IMR-90 (cell line): ENCODE data around the gene NBPF3. TPM values are rescaled to one million over a fixed set of nuclear protein-coding genes. Genes with fewer than 3 reads are reported as not detected.

Source experiments
- RCOR1 ChIP-seq: IDR thresholded peaks from 2 replicates; pipeline ENCODE4 v1.6.1; 2012; ENCODE audit warnings: mild to moderate bottlenecking, low read length, improper control_type of control experiment; ENCODE audit not compliant: insufficient replicate concordance
- SMC3 ChIP-seq: fragments of 150-350 bp; IDR thresholded peaks from 2 replicates; pipeline ENCODE4 v1.6.1; 2016; ENCODE audit warnings: low read depth, mild to moderate bottlenecking, antibody characterized with exemption, low read length, moderate library complexity
- polyA plus RNA-seq, 3 experiments: library from polyadenylated mRNA; depleted of rRNA; stranded (reverse); fragments of >200 nt; gene quantifications; 2 replicates each; pipeline ENCODE4 v1.2.3, GENCODE V29; 2012; ENCODE audit warnings: low replicate concordance in 1 of 3
- total RNA-seq: library from RNA; depleted of rRNA; stranded (reverse); fragments of >200 nt; gene quantifications from 2 replicates; pipeline ENCODE4 v1.2.3, GENCODE V29; 2012

Gene NBPF3
- total and polyA plus RNA-seq, 2 of the 4 experiments (the other 2 are of a cell fraction): 8.7 to 18.8 TPM

DNA sequence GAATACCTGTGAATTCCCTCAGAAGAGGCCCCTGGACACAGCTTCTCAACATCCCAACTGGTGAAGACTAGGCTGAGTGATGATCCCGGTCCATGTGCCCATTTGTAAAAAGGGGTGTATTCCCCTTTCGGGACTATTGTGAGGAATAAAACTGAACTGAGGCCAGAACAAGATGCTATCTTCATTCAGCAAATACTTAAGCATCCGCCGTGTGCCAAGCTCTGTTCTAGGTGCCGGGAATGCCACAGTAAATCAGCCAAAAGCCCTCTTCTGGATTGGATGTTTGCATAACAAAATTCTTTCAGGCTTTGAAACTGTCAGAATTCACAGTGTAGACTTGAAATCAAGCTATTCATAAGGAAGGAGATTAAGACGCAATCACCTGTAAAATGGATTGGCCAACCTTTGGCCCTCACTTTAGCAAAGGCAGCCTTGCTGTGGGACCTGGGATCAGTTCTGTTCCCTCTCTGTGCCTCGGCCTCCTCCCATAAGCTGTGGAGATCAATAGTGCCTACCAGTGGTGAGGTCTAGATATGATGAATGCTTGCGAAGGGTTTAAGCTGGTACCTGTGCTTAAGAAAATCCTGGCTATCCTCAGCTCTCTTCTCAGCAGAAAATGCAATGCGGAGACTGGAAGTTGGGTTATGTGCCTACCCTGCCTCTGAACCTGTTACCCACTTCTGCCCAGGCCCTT, 71.1 kb downstream of the NBPF3 start (continued):
- TF ChIP-seq SMC3: no peak
- TF ChIP-seq RCOR1: no peak
